Chondrocyte (in vitro differentiated cells): ENCODE data around the gene FREM1. TPM values are rescaled to one million over a fixed set of nuclear protein-coding genes. Genes with fewer than 3 reads are reported as not detected.

Source experiments
- DNase-seq: peaks from one replicate; pipeline ENCODE4 v3.0.0; 2021; ENCODE audit warnings: mixed read lengths, low spot score
- H3K27ac Mint-ChIP-seq: one replicate; pipeline ENCODE4 v1.8.0; 2021; ENCODE audit warnings: mild to moderate bottlenecking, moderate library complexity, mixed read lengths; ENCODE audit not compliant: unreplicated experiment
- H3K27me3 Mint-ChIP-seq: 2 replicates; pipeline ENCODE4 v1.8.0; 2021; ENCODE audit warnings: low read depth, mixed read lengths
- H3K36me3 Mint-ChIP-seq: 2 replicates; pipeline ENCODE4 v1.8.0; 2021; ENCODE audit warnings: low read depth, mixed read lengths
- H3K4me1 Mint-ChIP-seq: 2 replicates; pipeline ENCODE4 v1.8.0; 2021; ENCODE audit warnings: low read depth, mild to moderate bottlenecking, mixed read lengths
- H3K4me3 Mint-ChIP-seq: one replicate; pipeline ENCODE4 v1.8.0; 2021; ENCODE audit warnings: mild to moderate bottlenecking, moderate library complexity, mixed read lengths; ENCODE audit not compliant: unreplicated experiment
- H3K9me3 Mint-ChIP-seq: 2 replicates; pipeline ENCODE4 v1.8.0; 2021; ENCODE audit warnings: low read depth, mixed read lengths
- CTCF ChIP-seq: fragments of 200-600 bp; sonication (generic); IDR thresholded peaks from 2 replicates; pipeline ENCODE4 v1.5.0; 2021; ENCODE audit warnings: antibody characterized with exemption, mild to moderate bottlenecking, moderate library complexity
- total RNA-seq: library from RNA; stranded (reverse); gene quantifications from 3 replicates; pipeline ENCODE4 v1.2.1, GENCODE V29; 2021

Gene FREM1
- total RNA-seq, 1 donor from 2014 or later = 2.2 TPM

- peaks cover 39% of the 10 kb centered on the region for H3K4me1 Mint-ChIP-seq
- no peak overlapping the region for H3K27ac Mint-ChIP-seq
- no peak for DNase-seq
- no peaks in the 10 kb centered on the region for H3K27me3 Mint-ChIP-seq
- H3K9me3 Mint-ChIP-seq = no peaks in the 10 kb centered on the region
- no peak for TF ChIP-seq CTCF
- H3K4me3 Mint-ChIP-seq = no peak overlapping the region
- peaks cover 5% of the 10 kb centered on the region for H3K36me3 Mint-ChIP-seq
Measured at GRCh38 chr9:14690948-14691730, 219.1 kb downstream of the FREM1 start.

DNA sequence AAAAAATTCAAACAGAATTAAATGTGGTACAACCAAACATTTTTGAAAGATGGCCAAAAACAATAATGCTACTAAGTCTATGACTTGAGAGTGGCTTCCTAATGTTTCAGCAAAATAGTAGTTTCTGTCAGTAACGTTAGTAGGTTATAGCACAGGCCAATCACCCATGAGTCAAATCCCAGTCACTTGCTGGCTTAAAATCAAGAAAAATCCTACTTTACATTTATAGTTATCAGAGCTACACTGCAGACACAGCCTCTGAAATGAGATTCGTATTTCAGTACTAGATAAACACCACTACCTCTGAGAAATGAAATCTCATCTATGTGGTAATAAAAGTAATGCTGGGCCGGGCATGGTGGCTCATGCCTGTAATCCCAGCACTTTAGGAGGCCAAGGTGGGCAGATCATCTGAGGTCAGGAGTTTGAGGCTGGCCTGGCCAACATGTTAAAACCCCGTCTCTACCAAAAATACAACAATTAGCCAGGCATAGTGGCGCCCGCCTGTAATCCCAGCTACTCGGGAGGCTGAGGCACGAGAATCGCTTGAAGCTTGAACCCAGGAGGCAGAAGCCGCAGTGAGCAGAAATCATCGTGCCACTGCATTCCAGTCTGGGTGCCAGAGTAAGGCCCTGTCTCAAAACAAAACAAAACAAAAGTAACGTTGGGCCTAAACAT, 223.0 kb downstream of the FREM1 start:
- no peak for TF ChIP-seq CTCF
- Mint-ChIP-seq H3K4me1 (peaks cover 29% of the 10 kb centered on the region), H3K4me3 (no peak overlapping the region), H3K36me3 (peaks cover 13% of the 10 kb centered on the region), H3K27ac (peak overlapping the region; percentile 91), H3K9me3 (peaks cover 3% of the 10 kb centered on the region), H3K27me3 (no peaks in the 10 kb centered on the region)
- no peak for DNase-seq

DNA sequence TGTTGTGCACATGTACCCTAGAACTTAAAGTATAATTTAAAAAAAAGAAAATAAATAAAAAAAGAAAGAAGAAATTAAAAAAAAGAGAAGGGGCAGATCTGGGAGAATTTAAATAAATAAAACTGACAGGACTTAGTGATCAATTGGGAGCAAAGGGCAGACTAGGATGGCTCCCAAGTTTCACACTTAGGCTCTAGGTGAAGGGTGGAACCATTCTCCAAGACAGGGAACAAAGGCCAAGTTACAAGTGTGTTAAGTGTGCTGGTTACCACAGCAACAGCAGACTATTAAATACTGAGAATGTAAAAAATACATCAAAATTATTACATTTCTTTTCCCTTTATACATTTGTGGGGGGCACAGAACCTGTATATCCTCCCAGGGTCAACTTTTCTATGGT, 224.1 kb downstream of the FREM1 start:
- H3K9me3 Mint-ChIP-seq = peaks cover 3% of the 10 kb centered on the region
- DNase-seq = no peak
- no peak overlapping the region for H3K27ac Mint-ChIP-seq
- no peak overlapping the region for H3K4me3 Mint-ChIP-seq
- H3K4me1 Mint-ChIP-seq = peaks cover 21% of the 10 kb centered on the region
- H3K27me3 Mint-ChIP-seq = no peaks in the 10 kb centered on the region
- no peak for TF ChIP-seq CTCF
- H3K36me3 Mint-ChIP-seq = peaks cover 16% of the 10 kb centered on the region

Other genes with a start within 250 kb of the FREM1 start
- gene ZDHHC21, start 217.0 kb downstream of the FREM1 start, total RNA-seq = 9.8 to 15.8 TPM (median 11.4 TPM) in 3 replicates
- not detected in 3 replicates for gene CER1, start 187.7 kb downstream of the FREM1 start, total RNA-seq